BLaER1 treated with 17β-estradiol and CSF1 and Interleukin-3, amounts not matched to agents 10 nM and 100 nM (cell line): ENCODE measurements around the gene VPS37B.
A peak's percentile ranks its signal among the peaks of the same experiment; 100 is the strongest.
"Not testable (repeated sequence)": the region's sequence is repeated elsewhere in the genome, so short reads cannot be mapped to it uniquely, and the experiment has no call there.

Source experiments
- H3K27ac ChIP-seq, 11 experiments: shearing (Covaris generic); formaldehyde crosslinking; 2 replicates each; pipeline ENCODE4 v1.8.1; 2022
- H3K27me3 ChIP-seq, 11 experiments: shearing (Covaris generic); formaldehyde crosslinking; 2 replicates each; pipeline ENCODE4 v1.8.1; 2022
- H3K36me3 ChIP-seq, 11 experiments: shearing (Covaris generic); formaldehyde crosslinking; 2 replicates each; pipeline ENCODE4 v1.8.1; 2022
- H3K4me1 ChIP-seq, 10 experiments: shearing (Covaris generic); formaldehyde crosslinking; 2 replicates each; pipeline ENCODE4 v1.8.1; 2022
- H3K4me2 ChIP-seq, 11 experiments: shearing (Covaris generic); formaldehyde crosslinking; 2 replicates each; pipeline ENCODE4 v1.8.1; 2022
- H3K4me3 ChIP-seq, 10 experiments: shearing (Covaris generic); formaldehyde crosslinking; 2 replicates each; pipeline ENCODE4 v1.8.1; 2022
- H3K9ac ChIP-seq, 11 experiments: shearing (Covaris generic); formaldehyde crosslinking; 2 replicates each; pipeline ENCODE4 v1.8.1; 2022
- H3K9me3 ChIP-seq, 11 experiments: shearing (Covaris generic); formaldehyde crosslinking; replicated peaks in 1 of 11; 2 replicates each; pipeline ENCODE4 v1.8.1; 2022
- H4K20me1 ChIP-seq, 11 experiments: shearing (Covaris generic); formaldehyde crosslinking; 2 replicates each; pipeline ENCODE4 v1.8.1; 2022
- Cebpa-rat ChIP-seq, 11 experiments: shearing (Covaris generic); IDR thresholded peaks; 2 replicates each; pipeline ENCODE4 v1.8.1; 2022

VPS37B gene

GRCh38 chr12:122895704-122896636 lies at the start of gene VPS37B:
Gene VPS37B (minus strand): TSS chr12:122896124. CDS start chr12:122896062, 62 bp downstream.
- Histone ChIP-seq H3K9ac (peak within 1 kb of the TSS; percentile 91 to 98 (median 95)), H3K4me1 (peaks cover 63 to 92% (median 88%) of the 10 kb centered on the region in 10 experiments), H3K36me3 (peaks cover 0 to 17% (median 0%) of the 10 kb centered on the region in 11 experiments; a peak in 6 of 22 replicates), H3K27ac (peak within 1 kb of the TSS; percentile 88 to 95 (median 92)), H3K9me3 (no peaks in the 10 kb centered on the region), H4K20me1 (peaks cover 7 to 41% (median 36%) of the 10 kb centered on the region in 11 experiments; a peak in 20 of 22 replicates), H3K4me3 (peak within 1 kb of the TSS; percentile 78 to 94 (median 90)), H3K27me3 (no peaks in the 10 kb centered on the region), H3K4me2 (peak within 1 kb of the TSS; percentile 91 to 100 (median 98))
- no peak for TF ChIP-seq Cebpa-rat (IDR thresholded peaks at IDR 0.05)

- Histone ChIP-seq H3K9ac (peak overlapping the region in 6 of 11 experiments; percentile 9 to 43 (median 30); a peak in 13 of 22 replicates), H3K4me3 (no peak overlapping the region), H4K20me1 (no peaks in the 10 kb centered on the region; a peak in 1 of 22 replicates), H3K36me3 (peaks cover 0 to 14% (median 0%) of the 10 kb centered on the region in 11 experiments; a peak in 5 of 22 replicates), H3K4me2 (peak overlapping the region; percentile 38 to 91 (median 80)), H3K9me3 (no peaks in the 10 kb centered on the region), H3K27ac (peak overlapping the region in 10 of 11 experiments; percentile 1 to 76 (median 53); a peak in 16 of 22 replicates), H3K27me3 (no peaks in the 10 kb centered on the region), H3K4me1 (peaks cover 59 to 74% (median 65%) of the 10 kb centered on the region in 10 experiments)
- TF ChIP-seq Cebpa-rat (IDR thresholded peaks at IDR 0.05) = no peak
Measured at GRCh38 chr12:122944605-122945592, 49.0 kb upstream of the VPS37B start.

GRCh38 chr12:122943196-122943595 lies 47.3 kb upstream of the VPS37B start:
- peaks cover 54 to 70% (median 58%) of the 10 kb centered on the region in 10 experiments for H3K4me1 ChIP-seq
- H3K4me3 ChIP-seq = no peak overlapping the region
- H3K36me3 ChIP-seq = peaks cover 0 to 12% (median 0%) of the 10 kb centered on the region in 11 experiments; a peak in 2 of 22 replicates
- peak overlapping the region in 9 of 11 experiments; percentile 3 to 57 (median 32); a peak in 14 of 22 replicates for H3K9ac ChIP-seq
- no peak for TF ChIP-seq Cebpa-rat (IDR thresholded peaks at IDR 0.05)
- no peaks in the 10 kb centered on the region for H3K27me3 ChIP-seq
- H3K4me2 ChIP-seq = peak overlapping the region; percentile 54 to 91 (median 80)
- H4K20me1 ChIP-seq = no peaks in the 10 kb centered on the region
- no peaks in the 10 kb centered on the region for H3K9me3 ChIP-seq
- H3K27ac ChIP-seq = peak overlapping the region in 9 of 11 experiments; percentile 1 to 76 (median 57); a peak in 18 of 22 replicates

- no peak for TF ChIP-seq Cebpa-rat (IDR thresholded peaks at IDR 0.05)
- Histone ChIP-seq H3K36me3 (peaks cover 0 to 17% (median 0%) of the 10 kb centered on the region in 11 experiments; a peak in 3 of 22 replicates), H3K27me3 (no peaks in the 10 kb centered on the region), H3K9ac (peak overlapping the region in 4 of 11 experiments; percentile 17 to 57 (median 44); a peak in 8 of 22 replicates), H4K20me1 (no peaks in the 10 kb centered on the region), H3K27ac (peak overlapping the region in 9 of 11 experiments; percentile 1 to 76 (median 57); a peak in 14 of 22 replicates), H3K4me3 (no peak overlapping the region), H3K4me2 (peak overlapping the region; percentile 54 to 91 (median 80)), H3K4me1 (peaks cover 49 to 65% (median 54%) of the 10 kb centered on the region in 10 experiments), H3K9me3 (no peaks in the 10 kb centered on the region)
Measured at GRCh38 chr12:122942637-122943036, 46.7 kb upstream of the VPS37B start.

- not testable (repeated sequence) for H3K4me3 ChIP-seq, H4K20me1 ChIP-seq, H3K9me3 ChIP-seq, H3K27me3 ChIP-seq, H3K9ac ChIP-seq, H3K27ac ChIP-seq
- H3K4me2 ChIP-seq = 0 out of 22 replicates have a peak overlapping the region, but pooled peaks of 1 of the 11 experiments have one; percentile 2
- H3K36me3 ChIP-seq = peaks cover 0 to 20% (median 5%) of the 10 kb centered on the region in 11 experiments; a peak in 6 of 22 replicates
- peaks cover 36 to 57% (median 42%) of the 10 kb centered on the region in 10 experiments for H3K4me1 ChIP-seq
Measured at GRCh38 chr12:122941351-122941750, 45.4 kb upstream of the VPS37B start.

GRCh38 chr12:122939125-122939524 lies 43.2 kb upstream of the VPS37B start:
- no peaks in the 10 kb centered on the region for H3K9me3 ChIP-seq
- no peak overlapping the region for H3K4me2 ChIP-seq

GRCh38 chr12:122937622-122938091 lies 41.7 kb upstream of the VPS37B start:
- peaks cover under 1 to 21% (median 7%) of the 10 kb centered on the region in 10 experiments; a peak in 17 of 20 replicates for H3K4me1 ChIP-seq
- H3K27ac ChIP-seq = no peak overlapping the region
- no peaks in the 10 kb centered on the region for H3K9me3 ChIP-seq
- H3K36me3 ChIP-seq = peaks cover 0 to 34% (median 10%) of the 10 kb centered on the region in 11 experiments; a peak in 9 of 22 replicates
- no peaks in the 10 kb centered on the region for H4K20me1 ChIP-seq
- no peak overlapping the region for H3K9ac ChIP-seq
- H3K4me2 ChIP-seq = no peak overlapping the region; a peak in 2 of 22 replicates
- no peak overlapping the region for H3K4me3 ChIP-seq
- H3K27me3 ChIP-seq = no peaks in the 10 kb centered on the region
- peak in 3 of 11 experiments; percentile 17 to 43 (median 29); a peak in 1 of 22 replicates for TF ChIP-seq Cebpa-rat (IDR thresholded peaks at IDR 0.05)

More at GRCh38 chr12:122939125-122939524, 43.2 kb upstream of the VPS37B start:
- no peak overlapping the region for H3K9ac ChIP-seq
- no peaks in the 10 kb centered on the region for H4K20me1 ChIP-seq
- TF ChIP-seq Cebpa-rat (IDR thresholded peaks at IDR 0.05) = no peak
- H3K27ac ChIP-seq = no peak overlapping the region
- H3K27me3 ChIP-seq = no peaks in the 10 kb centered on the region
- peaks cover 0 to 29% (median 10%) of the 10 kb centered on the region in 11 experiments; a peak in 7 of 22 replicates for H3K36me3 ChIP-seq
- H3K4me3 ChIP-seq = no peak overlapping the region
- H3K4me1 ChIP-seq = peaks cover 15 to 34% (median 20%) of the 10 kb centered on the region in 10 experiments

GRCh38 chr12:122935318-122935717 lies 39.4 kb upstream of the VPS37B start:
- no peak for TF ChIP-seq Cebpa-rat (IDR thresholded peaks at IDR 0.05)
- H3K9ac ChIP-seq = no peak overlapping the region; a peak in 1 of 22 replicates
- no peak overlapping the region for H3K4me3 ChIP-seq
- no peaks in the 10 kb centered on the region for H4K20me1 ChIP-seq
- H3K4me1 ChIP-seq = peaks cover 0 to 22% (median 11%) of the 10 kb centered on the region in 10 experiments; a peak in 13 of 20 replicates
- peaks cover 0 to 43% (median 10%) of the 10 kb centered on the region in 11 experiments; a peak in 9 of 22 replicates for H3K36me3 ChIP-seq
- no peaks in the 10 kb centered on the region for H3K9me3 ChIP-seq
- H3K27ac ChIP-seq = peak overlapping the region in 2 of 11 experiments; percentile 10 to 35; a peak in 1 of 22 replicates
- H3K4me2 ChIP-seq = no peak overlapping the region
- no peaks in the 10 kb centered on the region for H3K27me3 ChIP-seq
